GM10266 (cell line): ENCODE results near the gene TAF8.

Experiments
- DNase-seq: peaks from one replicate; pipeline ENCODE4 v3.0.0; 2012; ENCODE audit errors: extremely low spot score
- CTCF ChIP-seq: IDR thresholded peaks from 2 replicates; pipeline ENCODE4 v1.5.1; 2012; ENCODE audit warnings: mild to moderate bottlenecking, low read depth; ENCODE audit not compliant: control insufficient read depth, insufficient read depth; ENCODE audit errors: missing control alignments

Gene TAF8

GRCh38 chr6:42118162-42119001, 68.1 kb downstream of the TAF8 start:
- TF ChIP-seq CTCF = no peak
- no peak for DNase-seq

- no peak for TF ChIP-seq CTCF
- no peak for DNase-seq
Observed at GRCh38 chr6:42120895-42121865, 70.9 kb downstream of the TAF8 start.

GRCh38 chr6:42123379-42124103, 73.2 kb downstream of the TAF8 start:
- TF ChIP-seq CTCF = no peak

GRCh38 chr6:42124223-42124836, 74.0 kb downstream of the TAF8 start:
- TF ChIP-seq CTCF = no peak
- no peak for DNase-seq

More at GRCh38 chr6:42123379-42124103, 73.2 kb downstream of the TAF8 start:
- DNase-seq = no peak

- no peak for TF ChIP-seq CTCF
- no peak for DNase-seq
Observed at GRCh38 chr6:42125231-42125630, 74.9 kb downstream of the TAF8 start.

GRCh38 chr6:42125663-42126062, 75.3 kb downstream of the TAF8 start:
- no peak for DNase-seq
- no peak for TF ChIP-seq CTCF
